ENCODE results near the gene SH3BP5L.
A peak's percentile ranks its signal among the peaks of the same experiment; 100 is the strongest.

SH3BP5L gene

DNA sequence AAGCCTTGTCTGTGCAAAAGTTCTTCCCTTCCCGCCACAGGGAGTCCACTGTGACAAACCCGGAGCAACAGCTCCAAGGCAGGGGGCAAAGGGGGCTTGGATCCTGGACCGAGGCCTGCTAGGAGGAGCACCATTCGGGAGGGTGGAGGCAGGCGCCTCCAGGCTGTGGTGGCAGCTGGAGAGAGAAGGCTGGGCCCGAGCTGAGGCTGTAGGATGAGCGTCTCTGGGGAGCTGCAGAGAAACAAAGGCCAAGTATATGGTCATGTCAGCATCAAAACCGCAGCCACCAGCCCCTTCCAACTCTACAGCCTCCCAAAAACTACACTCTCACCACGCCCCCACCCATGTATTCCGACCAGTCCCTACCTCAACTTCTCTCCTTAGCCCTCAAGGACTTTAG, 579 bp downstream of the SH3BP5L start:
- no peak for DNase-seq

- DNase-seq: peak; percentile 25
Measured at GRCh38 chr1:248824701-248825100, 1.0 kb downstream of the SH3BP5L start.

- DNase-seq: no peak
Measured at GRCh38 chr1:248824301-248824700, 1.4 kb downstream of the SH3BP5L start.

DNA sequence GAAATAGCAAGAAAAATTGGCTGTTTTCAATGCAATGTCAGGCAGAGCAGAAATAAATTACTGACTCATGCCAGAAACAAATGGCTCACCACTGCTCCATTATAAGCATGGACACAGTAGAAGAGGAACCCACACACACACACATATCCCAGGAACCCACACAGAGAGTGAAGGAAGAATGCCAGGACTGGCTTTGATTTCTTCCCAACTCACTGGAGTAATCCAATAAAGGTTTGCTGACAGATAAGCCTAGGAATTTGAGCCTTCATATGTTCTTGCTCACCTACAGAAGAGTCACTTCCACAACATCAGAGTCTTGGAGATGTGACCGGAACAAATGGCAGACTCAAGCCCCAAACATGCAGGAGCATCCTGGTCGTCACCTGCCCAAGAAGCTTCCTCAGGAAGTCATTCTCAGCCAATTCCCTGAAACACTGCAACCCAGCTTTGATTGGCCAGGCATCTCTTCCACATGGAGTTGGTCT, 2.2 kb downstream of the SH3BP5L start:
- DNase-seq: peak; percentile 12

GRCh38 chr1:248822148-248823032, 3.3 kb downstream of the SH3BP5L start:
- DNase-seq: peak; percentile 17

DNA sequence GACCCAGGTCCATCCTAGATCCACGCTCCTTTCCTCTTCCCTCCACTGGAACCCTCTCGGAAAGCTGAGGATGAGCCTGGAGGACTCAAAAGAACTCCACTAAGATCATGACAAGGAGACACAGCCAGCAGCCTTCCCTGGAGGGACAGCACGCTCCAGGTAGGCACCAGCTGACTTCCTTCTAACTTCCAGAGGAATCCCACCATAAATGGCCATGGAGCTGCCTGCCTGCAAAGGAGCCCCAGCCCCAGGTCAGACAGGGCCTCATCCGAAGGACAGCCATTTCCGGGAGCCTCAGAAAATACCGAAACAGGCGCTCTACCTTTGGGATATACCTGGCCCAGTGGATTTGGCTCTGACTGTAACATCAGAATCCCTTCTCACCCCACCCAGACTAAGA, 4.1 kb downstream of the SH3BP5L start:
- no peak for DNase-seq

- no peak for DNase-seq
Measured at GRCh38 chr1:248821101-248821500, 4.6 kb downstream of the SH3BP5L start.

GRCh38 chr1:248820041-248820585, 5.6 kb downstream of the SH3BP5L start:
- DNase-seq: no peak

- DNase-seq: peak; percentile 32
Measured at GRCh38 chr1:248818505-248819374, 7.0 kb downstream of the SH3BP5L start.

- no peak for DNase-seq
Measured at GRCh38 chr1:248817065-248817464, 8.7 kb downstream of the SH3BP5L start.

DNA sequence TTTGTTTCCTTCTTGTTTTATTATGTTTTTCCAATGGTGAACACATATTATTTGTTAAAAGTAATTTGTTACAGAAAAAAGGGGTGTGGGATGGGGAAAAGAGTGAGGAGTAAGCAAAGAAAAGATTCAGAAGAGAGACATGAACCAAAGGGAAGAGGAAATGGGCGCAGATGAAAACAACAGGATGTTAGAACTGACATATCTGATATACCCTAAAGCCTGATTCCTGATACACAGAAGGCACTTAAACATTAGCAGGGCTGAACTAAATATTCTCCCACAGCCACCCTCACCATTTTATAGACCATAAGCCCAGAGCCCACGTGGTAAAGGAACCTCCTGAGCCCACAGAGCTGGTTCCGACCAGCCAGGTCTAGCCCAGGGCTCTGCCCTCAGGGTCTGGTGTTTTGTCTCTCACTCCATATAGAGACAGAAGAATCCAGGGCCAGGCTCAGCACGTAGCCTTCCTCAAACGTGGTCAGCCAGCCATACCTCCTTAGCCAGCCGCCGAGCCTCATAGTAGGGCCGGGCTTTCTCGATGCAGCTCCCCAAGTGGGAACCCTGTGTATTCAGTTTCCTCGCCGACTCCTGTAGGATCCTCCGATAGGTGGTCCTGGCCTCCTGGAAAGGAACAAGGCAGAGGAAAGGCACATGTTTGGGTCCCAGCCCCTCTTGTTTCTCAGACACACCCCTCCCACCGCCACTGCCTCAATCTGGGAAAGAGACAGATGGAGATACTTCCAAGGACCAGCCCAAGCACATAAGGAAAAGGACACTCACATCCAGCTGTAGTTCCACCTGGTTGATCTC, 9.5 kb downstream of the SH3BP5L start:
- DNase-seq: no peak

GRCh38 chr1:248815407-248816034, 10.2 kb downstream of the SH3BP5L start:
- DNase-seq: no peak

DNA sequence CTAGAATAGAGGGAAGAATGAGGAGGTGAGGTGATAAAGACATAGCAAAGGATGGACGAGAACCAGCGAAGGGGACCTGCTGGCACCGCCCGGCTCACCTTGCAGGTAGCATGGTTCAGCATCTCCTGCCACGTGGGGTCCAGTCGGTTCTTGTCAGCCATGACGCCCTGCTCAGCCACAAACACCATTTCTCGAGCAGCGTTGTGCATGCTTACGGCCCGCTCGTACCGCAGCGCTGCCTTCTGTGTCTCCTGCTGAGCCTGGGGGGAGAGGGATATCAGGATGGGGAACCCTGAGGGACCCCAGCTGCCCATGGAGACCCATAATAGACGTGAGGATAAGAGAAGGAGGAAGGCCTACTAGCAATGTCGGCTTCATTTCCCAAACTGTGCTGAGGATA, 11.4 kb downstream of the SH3BP5L start:
- no peak for DNase-seq

GRCh38 chr1:248813546-248813945, 12.2 kb downstream of the SH3BP5L start:
- DNase-seq: no peak

- DNase-seq: no peak
Measured at GRCh38 chr1:248812736-248813425, 12.8 kb downstream of the SH3BP5L start.

GRCh38 chr1:248811514-248812490, 13.9 kb downstream of the SH3BP5L start:
- DNase-seq: no peak

DNA sequence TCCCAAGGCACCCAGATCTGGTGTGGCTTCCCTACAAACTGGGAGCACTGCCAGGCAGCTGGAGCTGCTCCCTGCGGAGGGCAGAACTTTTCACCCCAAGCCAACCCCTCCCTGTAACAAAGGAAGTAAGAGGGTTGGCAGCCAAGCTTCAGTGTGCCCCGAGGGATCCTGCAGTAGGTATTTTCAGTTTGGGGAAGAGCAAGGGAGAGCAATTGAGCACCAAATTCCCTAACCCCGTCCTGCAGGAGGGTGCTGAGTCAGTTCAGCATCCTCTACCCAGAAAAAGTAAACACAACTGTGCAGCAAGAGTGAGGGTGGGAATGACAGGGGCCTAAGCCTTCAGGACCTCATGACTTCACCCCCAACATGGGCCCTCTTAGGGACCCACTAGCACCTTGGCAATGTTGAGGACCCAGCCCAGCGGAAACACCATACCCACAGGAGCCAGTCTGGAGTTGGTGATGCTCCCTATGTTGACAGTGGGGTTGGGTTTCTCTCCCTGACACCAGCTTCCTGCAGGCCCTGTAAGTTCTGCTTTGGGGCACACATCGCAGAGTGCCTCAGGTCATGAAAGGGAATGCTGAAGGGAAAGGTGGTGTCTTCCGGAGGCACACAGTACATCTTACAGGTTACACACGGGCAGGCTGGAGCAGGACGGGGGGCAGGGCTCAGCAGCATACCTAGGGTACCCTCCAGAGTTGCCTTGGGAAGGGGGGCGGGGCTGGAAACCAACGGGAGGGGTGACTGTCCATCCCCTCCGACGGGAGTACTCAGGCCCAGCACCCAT, 14.8 kb downstream of the SH3BP5L start:
- DNase-seq: no peak

- DNase-seq: no peak
Measured at GRCh38 chr1:248810000-248810726, 15.6 kb downstream of the SH3BP5L start.

DNA sequence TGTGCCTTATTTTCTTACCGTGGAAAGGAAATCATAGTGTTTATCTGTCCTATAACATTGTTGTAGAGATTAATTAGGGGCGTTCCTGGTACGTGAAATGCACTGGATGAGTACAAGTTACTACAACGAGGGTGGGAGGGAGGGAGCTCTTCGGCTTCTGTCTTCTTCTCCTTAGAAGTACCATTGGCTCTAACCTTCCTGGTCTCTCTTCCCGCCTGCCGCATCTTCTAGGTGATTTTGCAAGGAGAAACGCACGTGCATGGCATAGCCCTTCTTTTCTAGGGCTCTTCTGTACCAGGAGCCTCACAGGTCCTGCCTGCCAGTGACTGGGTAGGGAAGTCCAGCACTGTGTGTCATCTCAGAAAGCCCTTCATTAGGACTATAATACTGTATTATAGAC, 16.8 kb downstream of the SH3BP5L start:
- DNase-seq: no peak

Data from right forelimb (tissue), 1 donor.